GM13977 (cell line): ENCODE measurements around the gene TXNRD1.

Experiments used
- DNase-seq: peaks from one replicate; pipeline ENCODE4 v3.0.0; 2012; ENCODE audit warnings: low spot score
- CTCF ChIP-seq: IDR thresholded peaks from 2 replicates; pipeline ENCODE4 v1.5.1; 2012; ENCODE audit warnings: mild to moderate bottlenecking, control low read depth; ENCODE audit not compliant: insufficient read depth; ENCODE audit errors: extremely low read depth, missing control alignments
- in situ Hi-C: fragments of 300-500 bp; cut with MboI; formaldehyde crosslinking; loops from one replicate; pipeline ENCODE4 v1.12.0; 2022; ENCODE audit warnings: low sequenced_read_pairs, low pct_unique_long_range_greater_than_20kb, mixed read lengths, inconsistent platforms; ENCODE audit not compliant: unreplicated experiment

The TXNRD1 gene

GRCh38 chr12:104339663-104340062, 124.1 kb downstream of the TXNRD1 start:
- TF ChIP-seq CTCF, result no peak

DNA sequence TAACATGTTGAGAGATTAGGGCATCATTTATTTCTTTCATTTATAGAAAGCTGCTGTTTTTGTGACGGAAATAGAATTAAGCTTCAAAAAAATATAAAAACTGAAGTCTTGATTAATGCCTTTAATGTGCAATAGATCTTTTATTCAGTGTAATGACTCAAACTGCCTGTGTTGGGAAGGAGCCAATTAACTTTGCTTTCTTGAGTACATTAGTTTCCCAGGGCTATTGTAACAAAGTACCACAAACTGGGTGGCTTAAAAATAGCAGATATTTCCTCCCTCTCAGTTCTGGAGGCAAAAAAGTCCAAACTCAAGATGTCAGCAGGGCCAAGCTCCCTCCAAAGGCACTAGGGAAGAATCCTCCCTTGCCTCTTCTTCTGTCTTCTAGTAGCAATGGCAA, 124.6 kb downstream of the TXNRD1 start:
- no peak for DNase-seq

More at GRCh38 chr12:104339663-104340062, 124.1 kb downstream of the TXNRD1 start:
- no peak for DNase-seq
- in situ Hi-C loops, result no loop called here

DNA sequence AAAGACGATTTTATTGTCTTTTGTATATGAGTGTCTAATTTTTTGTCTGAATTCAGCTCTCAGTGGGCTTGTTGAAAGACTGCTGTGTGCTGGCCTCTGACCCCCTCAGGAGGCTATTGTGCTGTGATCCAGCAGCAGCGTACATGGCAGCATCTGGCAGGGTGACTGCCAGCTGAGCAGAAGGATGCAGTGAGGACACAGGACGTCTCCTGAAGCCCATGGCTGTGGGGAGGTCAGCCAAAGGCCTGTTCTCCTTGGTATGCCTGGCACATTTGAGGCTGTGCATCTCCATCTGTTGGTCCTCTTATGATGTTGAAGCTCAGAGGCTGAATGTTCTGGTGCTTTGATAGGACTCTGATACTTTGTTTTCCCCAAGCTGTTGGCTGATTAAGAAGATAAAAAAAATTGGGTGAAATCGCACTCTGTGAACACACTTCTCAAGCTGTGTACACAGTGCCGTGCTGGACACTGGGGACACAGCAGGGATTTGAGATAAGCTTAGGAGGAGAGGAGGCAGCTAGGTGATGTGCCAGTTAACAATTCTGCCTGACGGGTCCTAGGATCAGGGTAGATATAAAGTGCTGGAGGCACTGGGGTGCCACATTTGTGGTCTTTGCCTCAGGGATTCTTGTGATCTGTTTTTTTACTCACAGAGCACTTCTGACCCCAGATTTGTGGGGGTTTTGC, 125.5 kb downstream of the TXNRD1 start:
- in situ Hi-C loops, result no loop called here
- DNase-seq, result no peak
- TF ChIP-seq CTCF, result no peak

More for the DNA sequence above, 124.6 kb downstream of the TXNRD1 start:
- in situ Hi-C loops, result no loop called here
- no peak for TF ChIP-seq CTCF

DNA sequence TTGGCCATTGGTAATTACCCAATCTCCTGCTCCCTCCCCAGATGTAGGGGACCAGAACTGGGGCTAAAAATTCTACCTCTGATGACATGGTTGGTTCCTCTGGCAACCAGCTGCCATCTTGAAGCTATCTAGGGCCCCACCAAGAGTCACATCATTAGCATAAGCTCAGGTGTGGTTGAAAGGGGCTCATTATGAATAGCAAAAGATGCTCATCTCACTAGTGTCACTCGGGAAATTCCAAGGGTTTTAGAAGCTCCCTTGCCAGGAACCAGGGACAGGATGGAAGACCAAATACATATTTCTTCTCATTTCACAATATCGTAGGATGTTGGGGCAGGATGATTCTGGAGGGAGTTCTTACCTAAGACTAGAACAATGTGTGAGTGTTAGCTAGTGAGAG, 126.6 kb downstream of the TXNRD1 start:
- DNase-seq, result no peak
- no peak for TF ChIP-seq CTCF
- in situ Hi-C loops, result no loop called here

DNA sequence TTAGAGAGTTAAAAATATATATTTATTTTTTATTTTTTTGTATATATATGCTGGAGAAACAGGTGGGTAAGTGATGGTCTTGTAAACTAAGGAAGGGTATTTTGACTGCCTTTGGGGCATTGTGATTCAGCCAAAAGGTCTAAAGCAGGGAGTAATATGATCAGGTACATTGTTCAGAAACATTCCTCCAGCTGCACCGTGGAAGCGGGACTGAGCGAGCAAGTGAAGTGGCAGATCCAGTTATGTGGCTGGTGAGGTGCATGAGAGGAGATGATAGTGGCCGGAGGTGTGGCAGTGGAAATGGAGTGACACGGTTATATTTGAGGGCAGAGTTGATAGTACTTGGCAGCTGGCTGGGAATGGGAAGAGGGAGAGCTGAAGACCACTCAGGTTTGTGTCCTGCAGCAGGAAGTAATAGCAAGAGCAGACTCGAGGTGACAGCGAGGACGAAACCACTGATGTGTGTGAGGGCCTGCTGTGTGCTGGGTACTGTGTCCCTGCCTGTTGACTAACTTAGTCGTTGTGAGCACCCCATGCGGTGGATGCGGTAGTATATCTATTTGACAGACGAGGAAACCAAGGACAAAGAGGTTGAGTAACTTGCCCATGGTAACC, 127.2 kb downstream of the TXNRD1 start:
- in situ Hi-C loops, result no loop called here
- TF ChIP-seq CTCF, result no peak
- DNase-seq, result no peak

DNA sequence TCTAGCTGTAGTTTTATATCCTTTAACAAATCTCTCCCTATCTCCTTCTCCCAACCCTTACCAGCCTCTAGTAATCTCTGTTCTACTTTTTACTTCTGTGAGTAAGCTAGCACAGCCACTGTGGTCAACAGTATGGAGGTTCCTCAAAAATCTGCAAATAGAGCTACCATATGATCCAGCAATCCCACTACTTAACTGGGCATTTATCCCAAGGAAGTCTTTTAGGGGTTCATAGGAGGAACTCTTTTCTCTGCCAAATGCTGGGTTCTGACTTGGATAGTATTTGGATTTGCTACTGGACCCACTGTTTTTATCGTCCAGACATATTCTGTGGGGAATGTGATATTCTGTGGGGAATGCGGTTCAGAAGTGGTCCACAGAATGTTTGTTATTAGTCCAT, 129.1 kb downstream of the TXNRD1 start:
- no peak for TF ChIP-seq CTCF
- no peak for DNase-seq
- in situ Hi-C loops, result no loop called here
